OCI-LY1 (cell line): ENCODE data around the gene MFSD6.
"Not testable (repeated sequence)": the region's sequence is repeated elsewhere in the genome, so short reads cannot be mapped to it uniquely, and the experiment has no call there.

Source experiments
- H2AFZ ChIP-seq: fragments of 200-600 bp; sonication (generic), shearing (Covaris generic); 2 replicates; pipeline ENCODE4 v1.6.0; 2014; ENCODE audit warnings: antibody characterized with exemption, mild to moderate bottlenecking, low read length
- H3F3A ChIP-seq: fragments of 200-600 bp; sonication (generic), shearing (Covaris generic); 2 replicates; pipeline ENCODE4 v1.6.0; 2014; ENCODE audit warnings: mild to moderate bottlenecking, antibody characterized with exemption, low read length, moderate library complexity; ENCODE audit not compliant: insufficient read depth
- H3K27ac ChIP-seq: fragments of 200-600 bp; sonication (generic); 2 replicates; pipeline ENCODE4 v1.5.1; 2014; ENCODE audit warnings: low read length, mixed run types, mild to moderate bottlenecking, low read depth; ENCODE audit not compliant: poor library complexity, severe bottlenecking
- H3K27me3 ChIP-seq: fragments of 200-600 bp; sonication (generic); 2 replicates; pipeline ENCODE4 v1.6.0; 2014; ENCODE audit warnings: antibody characterized with exemption, mild to moderate bottlenecking, low read length, moderate library complexity; ENCODE audit not compliant: insufficient read depth
- H3K36me3 ChIP-seq: fragments of 200-600 bp; sonication (generic); 2 replicates; pipeline ENCODE4 v1.6.1; 2014; ENCODE audit warnings: mild to moderate bottlenecking, antibody characterized with exemption, low read length, moderate library complexity, mixed read lengths; ENCODE audit not compliant: insufficient read depth
- H3K4me1 ChIP-seq: fragments of 200-600 bp; sonication (generic); 2 replicates; pipeline ENCODE4 v1.5.1; 2014; ENCODE audit warnings: mild to moderate bottlenecking, low read length, moderate library complexity; ENCODE audit not compliant: insufficient read depth, severe bottlenecking
- H3K4me2 ChIP-seq: fragments of 200-600 bp; sonication (generic), shearing (Covaris generic); 2 replicates; pipeline ENCODE4 v1.6.1; 2014; ENCODE audit warnings: low read length
- H3K4me3 ChIP-seq: fragments of 200-600 bp; sonication (generic); 2 replicates; pipeline ENCODE4 v1.5.1; 2014; ENCODE audit warnings: low read length, low read depth, mild to moderate bottlenecking, mixed read lengths; ENCODE audit not compliant: poor library complexity, severe bottlenecking
- H3K79me2 ChIP-seq: fragments of 200-600 bp; shearing (Covaris generic); 2 replicates; pipeline ENCODE4 v1.6.1; 2016; ENCODE audit warnings: mixed run types, low read length, mixed read lengths; ENCODE audit not compliant: insufficient read depth
- H3K9ac ChIP-seq: fragments of 200-600 bp; sonication (generic), shearing (Covaris generic); 2 replicates; pipeline ENCODE4 v1.6.1; 2014; ENCODE audit warnings: mild to moderate bottlenecking, low read length, mixed read lengths
- H3K9me2 ChIP-seq: fragments of 200-600 bp; sonication (generic), shearing (Covaris generic); 2 replicates; pipeline ENCODE4 v1.6.1; 2014; ENCODE audit warnings: low read depth, mild to moderate bottlenecking, low read length, mixed read lengths
- H3K9me3 ChIP-seq: fragments of 200-600 bp; shearing (Covaris generic); 2 replicates; pipeline ENCODE4 v1.6.1; 2014; ENCODE audit warnings: low read length, mixed read lengths
- H4K20me1 ChIP-seq: fragments of 200-600 bp; sonication (generic), shearing (Covaris generic); 2 replicates; pipeline ENCODE4 v1.6.0; 2016; ENCODE audit warnings: mild to moderate bottlenecking, low read length; ENCODE audit not compliant: insufficient read depth
- EZH2 ChIP-seq: fragments of 200-600 bp; sonication (generic), shearing (Covaris generic); IDR thresholded peaks from 2 replicates; pipeline ENCODE4 v1.8.0; 2017; ENCODE audit warnings: borderline replicate concordance, mixed run types, mild to moderate bottlenecking, antibody characterized with exemption, low read length, moderate library complexity, mixed read lengths
- TF ChIP-seq, protein P1 (sequence below): fragments of 200-600 bp; sonication (generic), shearing (Covaris generic); IDR thresholded peaks from 2 replicates; pipeline ENCODE4 v1.5.1; 2017; ENCODE audit warnings: mild to moderate bottlenecking, antibody characterized with exemption, low read length, moderate library complexity, mixed read lengths

Gene MFSD6

DNA sequence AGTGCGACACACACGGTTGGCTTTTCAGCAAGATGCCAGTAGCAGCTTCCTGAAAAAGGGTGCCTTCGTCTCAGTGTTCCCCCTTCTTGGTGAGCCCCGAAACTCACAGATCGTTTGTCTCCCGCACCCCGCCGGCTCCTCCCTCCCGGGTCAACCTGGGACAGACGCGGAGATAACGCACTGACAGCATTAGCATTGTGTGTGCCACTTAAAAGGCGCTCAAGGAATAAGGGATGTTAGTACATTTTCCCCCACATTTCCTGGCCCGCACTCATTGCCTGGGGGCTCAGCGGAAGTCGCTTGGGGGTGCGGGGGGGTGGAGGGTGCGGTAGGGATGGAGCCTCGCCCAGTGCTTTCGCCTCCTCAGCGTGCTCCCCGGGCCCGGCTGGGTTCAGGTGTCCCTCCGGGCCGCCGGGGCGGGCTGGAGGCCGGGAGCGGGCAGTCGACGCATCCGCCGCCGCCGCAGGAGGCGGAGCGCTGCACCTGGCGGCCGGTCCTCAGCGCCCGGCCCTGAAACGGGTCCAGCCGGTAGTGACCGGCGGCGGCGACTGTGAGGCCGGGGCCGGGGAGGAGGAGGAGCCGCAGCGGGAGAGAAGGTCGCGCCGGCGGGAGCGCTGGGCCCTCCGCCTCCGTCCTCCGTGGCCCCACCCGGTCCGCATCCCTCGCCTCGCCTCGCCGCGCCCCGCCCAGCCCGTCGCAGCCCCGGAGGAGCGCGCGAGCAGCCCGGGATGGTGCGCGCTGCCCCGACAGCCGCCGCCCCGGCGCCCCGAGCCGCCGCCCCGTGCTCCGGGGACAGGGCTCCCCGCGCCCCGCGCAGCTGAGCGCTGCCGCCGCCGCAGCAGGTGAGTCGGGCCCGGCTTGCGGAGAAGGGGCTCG is at the start of gene MFSD6:
Gene MFSD6 (plus strand): TSS at position 694 of the 876 bp plus-strand sequence. CDS start 27,675 bp downstream, outside the sequence.
- Histone ChIP-seq H3K27me3 (no peaks in the 10 kb centered on the region), H3K79me2 (no peaks in the 10 kb centered on the region), H2AFZ (peak within 1 kb of the TSS; percentile 56), H3K4me1 (peaks cover 21% of the 10 kb centered on the region), H3K4me2 (peak within 1 kb of the TSS; percentile 87), H3K9me2 (no peaks in the 10 kb centered on the region), H4K20me1 (no peaks in the 10 kb centered on the region), H3K9ac (peak within 1 kb of the TSS; percentile 68), H3K27ac (no peak within 1 kb of the TSS), H3K4me3 (peak within 1 kb of the TSS; percentile 70), H3F3A (no peaks in the 10 kb centered on the region), H3K36me3 (no peaks in the 10 kb centered on the region), H3K9me3 (no peaks in the 10 kb centered on the region)
- TF ChIP-seq, protein P1, sequence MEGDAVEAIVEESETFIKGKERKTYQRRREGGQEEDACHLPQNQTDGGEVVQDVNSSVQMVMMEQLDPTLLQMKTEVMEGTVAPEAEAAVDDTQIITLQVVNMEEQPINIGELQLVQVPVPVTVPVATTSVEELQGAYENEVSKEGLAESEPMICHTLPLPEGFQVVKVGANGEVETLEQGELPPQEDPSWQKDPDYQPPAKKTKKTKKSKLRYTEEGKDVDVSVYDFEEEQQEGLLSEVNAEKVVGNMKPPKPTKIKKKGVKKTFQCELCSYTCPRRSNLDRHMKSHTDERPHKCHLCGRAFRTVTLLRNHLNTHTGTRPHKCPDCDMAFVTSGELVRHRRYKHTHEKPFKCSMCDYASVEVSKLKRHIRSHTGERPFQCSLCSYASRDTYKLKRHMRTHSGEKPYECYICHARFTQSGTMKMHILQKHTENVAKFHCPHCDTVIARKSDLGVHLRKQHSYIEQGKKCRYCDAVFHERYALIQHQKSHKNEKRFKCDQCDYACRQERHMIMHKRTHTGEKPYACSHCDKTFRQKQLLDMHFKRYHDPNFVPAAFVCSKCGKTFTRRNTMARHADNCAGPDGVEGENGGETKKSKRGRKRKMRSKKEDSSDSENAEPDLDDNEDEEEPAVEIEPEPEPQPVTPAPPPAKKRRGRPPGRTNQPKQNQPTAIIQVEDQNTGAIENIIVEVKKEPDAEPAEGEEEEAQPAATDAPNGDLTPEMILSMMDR, result no peak
- no peak for TF ChIP-seq EZH2

DNA sequence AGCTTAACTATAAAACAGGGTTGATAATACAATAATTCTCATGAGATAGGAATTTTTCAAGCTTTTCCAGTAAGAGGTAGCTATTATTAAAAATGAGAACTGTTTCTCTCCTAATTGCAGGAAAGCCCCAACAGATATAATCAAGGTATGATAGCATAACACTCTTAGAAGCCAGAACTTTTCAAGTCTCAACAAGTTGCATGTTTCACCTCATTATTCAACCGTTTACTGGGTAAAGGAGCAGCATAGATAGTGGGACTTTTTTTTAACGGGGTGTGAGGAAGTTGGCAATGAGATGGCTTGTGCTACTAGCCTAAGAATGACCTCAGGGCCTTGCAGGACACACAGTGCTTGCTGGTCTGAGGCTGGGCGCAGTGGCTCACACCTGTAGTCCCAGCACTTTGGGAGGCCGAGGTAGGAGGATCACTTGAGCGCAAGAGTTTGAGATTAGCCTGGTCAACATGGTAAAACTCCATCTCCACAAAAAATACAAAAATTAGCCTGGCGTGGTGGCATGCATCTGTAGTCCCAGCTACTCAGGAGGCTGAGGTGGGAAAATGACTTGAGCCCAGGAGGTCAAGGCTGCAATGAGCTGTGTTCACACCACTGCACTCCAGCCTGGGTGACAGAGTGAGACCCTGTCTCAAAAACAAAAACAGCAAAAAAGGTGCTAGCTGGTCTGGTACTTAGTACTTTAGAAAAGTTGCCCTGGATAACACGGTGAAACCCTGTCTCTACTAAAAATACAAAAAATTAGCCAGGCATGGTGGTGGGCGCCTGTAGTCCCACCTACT is 49.3 kb upstream of the MFSD6 start:
- not testable (repeated sequence) for H2AFZ ChIP-seq, H3K79me2 ChIP-seq

DNA sequence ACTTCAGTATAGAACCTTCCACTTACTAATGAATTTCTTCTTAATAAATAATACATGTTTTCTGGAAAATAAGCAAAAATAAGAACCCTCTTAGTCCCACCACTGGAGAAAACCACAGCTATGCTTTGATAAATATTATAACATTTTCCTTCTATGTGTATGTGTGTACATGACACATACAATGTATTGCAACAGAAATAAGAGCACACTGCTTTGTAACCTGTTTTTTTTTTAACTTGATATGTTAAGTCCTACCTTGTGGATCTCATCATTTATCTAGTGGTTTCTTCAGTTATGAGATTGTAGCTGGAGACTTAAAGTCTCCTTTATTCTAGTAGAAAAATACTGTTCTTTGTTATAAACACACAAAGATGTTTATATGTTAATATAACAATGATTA is 47.6 kb upstream of the MFSD6 start:
- Histone ChIP-seq H3K79me2 (no peaks in the 10 kb centered on the region), H3K4me1 (no peaks in the 10 kb centered on the region), H3F3A (no peaks in the 10 kb centered on the region), H3K36me3 (no peaks in the 10 kb centered on the region), H3K27me3 (no peaks in the 10 kb centered on the region), H3K9ac (no peak overlapping the region), H3K4me2 (no peak overlapping the region), H3K4me3 (no peak overlapping the region), H3K27ac (no peak overlapping the region), H2AFZ (no peak overlapping the region), H3K9me3 (no peaks in the 10 kb centered on the region), H4K20me1 (no peaks in the 10 kb centered on the region), H3K9me2 (no peaks in the 10 kb centered on the region)
- TF ChIP-seq, protein P1, result no peak
- TF ChIP-seq EZH2, result no peak

More for the DNA sequence above, 49.3 kb upstream of the MFSD6 start:
- H3K4me1 ChIP-seq, H3K36me3 ChIP-seq, H3K9ac ChIP-seq, H3K27me3 ChIP-seq, H3K4me3 ChIP-seq, H4K20me1 ChIP-seq, H3K27ac ChIP-seq, H3K4me2 ChIP-seq, H3F3A ChIP-seq, H3K9me3 ChIP-seq, H3K9me2 ChIP-seq: not testable (repeated sequence)
